Neural progenitor cell (in vitro differentiated cells): ENCODE results near the gene PSKH1. TPM values are rescaled to one million over a fixed set of nuclear protein-coding genes. Genes with fewer than 3 reads are reported as not detected.
"Not testable (repeated sequence)": the region's sequence is repeated elsewhere in the genome, so short reads cannot be mapped to it uniquely, and the experiment has no call there.

Experiments used
- DNase-seq: peaks from one replicate; pipeline ENCODE4 v3.0.0-alpha.2; 2016; ENCODE audit warnings: low spot score
- H2AFZ ChIP-seq: fragments of 200-600 bp; sonication (generic); replicated peaks from 2 replicates; pipeline ENCODE4 v1.6.1; 2016; ENCODE audit warnings: antibody characterized with exemption
- H3F3A ChIP-seq: fragments of 200-600 bp; sonication (generic); 2 replicates; pipeline ENCODE4 v1.6.1; 2016; ENCODE audit warnings: antibody characterized with exemption, low read depth
- H3K27ac ChIP-seq: fragments of 200-600 bp; sonication (generic); 2 replicates; pipeline ENCODE4 v1.5.1; 2016; ENCODE audit warnings: mild to moderate bottlenecking
- H3K27me3 ChIP-seq: fragments of 200-600 bp; sonication (generic); 2 replicates; pipeline ENCODE4 v1.6.1; 2016; ENCODE audit warnings: mild to moderate bottlenecking, moderate library complexity
- H3K36me3 ChIP-seq: fragments of 200-600 bp; sonication (generic); 2 replicates; pipeline ENCODE4 v1.5.1; 2016
- H3K4me1 ChIP-seq: fragments of 200-600 bp; sonication (generic); 2 replicates; pipeline ENCODE4 v1.6.1; 2016; ENCODE audit warnings: mixed run types
- H3K4me2 ChIP-seq: fragments of 200-600 bp; sonication (generic); 2 replicates; pipeline ENCODE4 v1.6.1; 2016
- H3K4me3 ChIP-seq: fragments of 200-600 bp; sonication (generic); 2 replicates; pipeline ENCODE4 v1.5.1; 2016
- H3K79me2 ChIP-seq: fragments of 200-600 bp; sonication (generic); 2 replicates; pipeline ENCODE4 v1.6.1; 2016; ENCODE audit warnings: low read depth
- H3K9ac ChIP-seq: fragments of 200-600 bp; sonication (generic); 2 replicates; pipeline ENCODE4 v1.6.1; 2016
- H3K9me3 ChIP-seq: fragments of 200-600 bp; sonication (generic); 2 replicates; pipeline ENCODE4 v1.5.1; 2016; ENCODE audit warnings: low read depth
- H4K20me1 ChIP-seq: fragments of 200-600 bp; sonication (generic); 2 replicates; pipeline ENCODE4 v1.6.1; 2016; ENCODE audit warnings: low read depth
- H3K27ac Mint-ChIP-seq: 3 replicates; pipeline ENCODE4 v1.8.0; 2021; ENCODE audit warnings: mixed read lengths
- H3K27me3 Mint-ChIP-seq: 2 replicates; pipeline ENCODE4 v1.8.0; 2022; ENCODE audit warnings: low read depth, mild to moderate bottlenecking, inconsistent platforms, moderate library complexity, mixed read lengths; ENCODE audit not compliant: insufficient read depth
- H3K36me3 Mint-ChIP-seq: 3 replicates; pipeline ENCODE4 v1.8.0; 2021; ENCODE audit warnings: mixed read lengths
- H3K4me1 Mint-ChIP-seq: 3 replicates; pipeline ENCODE4 v1.8.0; 2021; ENCODE audit warnings: mixed read lengths
- H3K4me3 Mint-ChIP-seq: 3 replicates; pipeline ENCODE4 v1.8.0; 2021; ENCODE audit warnings: mild to moderate bottlenecking, moderate library complexity, mixed read lengths
- H3K9me3 Mint-ChIP-seq: 3 replicates; pipeline ENCODE4 v1.8.0; 2020; ENCODE audit warnings: mixed read lengths
- CTCF ChIP-seq: fragments of 200-600 bp; sonication (generic); IDR thresholded peaks from 2 replicates; pipeline ENCODE4 v1.5.1; 2017; ENCODE audit warnings: antibody characterized with exemption, mild to moderate bottlenecking
- EZH2 ChIP-seq: fragments of 200-600 bp; sonication (generic); IDR thresholded peaks from 2 replicates; pipeline ENCODE4 v1.6.1; 2017; ENCODE audit warnings: antibody characterized with exemption, mild to moderate bottlenecking, moderate library complexity
- EZH2phosphoT487 ChIP-seq: fragments of 200-600 bp; sonication (generic); IDR thresholded peaks from 2 replicates; pipeline ENCODE4 v1.6.1; 2017; ENCODE audit warnings: antibody characterized with exemption
- total RNA-seq: library from RNA; depleted of rRNA; stranded (reverse); fragments of >200 nt; gene quantifications from 2 replicates; pipeline ENCODE4 v1.2.3, GENCODE V29; 2015; ENCODE audit warnings: low replicate concordance

The PSKH1 gene
- total RNA-seq, 1 donor from 2014 or later, result 13.1 TPM

GRCh38 chr16:67936124-67936879 lies 43.2 kb downstream of the PSKH1 start, which contains the start of gene PSMB10:
Gene PSMB10, minus strand, starts transcription at chr16:67936850. Its CDS starts 101 bp downstream, at chr16:67936749.
- no peaks in the 10 kb centered on the region for H3K36me3 ChIP-seq
- H2AFZ ChIP-seq, result peak within 1 kb of the TSS; percentile 45
- peak within 1 kb of the TSS; percentile 98 for H3K27ac Mint-ChIP-seq
- H3K9me3 ChIP-seq, result no peaks in the 10 kb centered on the region
- DNase-seq, result peak; percentile 64
- H3K9me3 Mint-ChIP-seq, result no peaks in the 10 kb centered on the region
- H3K4me3 ChIP-seq, result peak within 1 kb of the TSS; percentile 78
- peak within 1 kb of the TSS; percentile 100 for H3K4me3 Mint-ChIP-seq
- no peaks in the 10 kb centered on the region for H3K27me3 ChIP-seq
- H3K4me2 ChIP-seq, result peak within 1 kb of the TSS; percentile 94
- H3K36me3 Mint-ChIP-seq, result peaks cover 2% of the 10 kb centered on the region
- H3K9ac ChIP-seq, result peak within 1 kb of the TSS; percentile 77
- peaks cover 21% of the 10 kb centered on the region for H3K4me1 Mint-ChIP-seq
- peaks cover 24% of the 10 kb centered on the region for H4K20me1 ChIP-seq
- no peak within 1 kb of the TSS for H3K27ac ChIP-seq
- H3K79me2 ChIP-seq, result peaks cover 16% of the 10 kb centered on the region
- H3K4me1 ChIP-seq, result peaks cover 12% of the 10 kb centered on the region
- H3F3A ChIP-seq, result peaks cover 13% of the 10 kb centered on the region
- no peak for TF ChIP-seq EZH2
- TF ChIP-seq CTCF, result no peak
- no peak for TF ChIP-seq EZH2phosphoT487
- peaks cover 14% of the 10 kb centered on the region for H3K27me3 Mint-ChIP-seq

GRCh38 chr16:67936880-67937605 lies 44.0 kb downstream of the PSKH1 start:
- Histone ChIP-seq H3K4me1 (peaks cover 12% of the 10 kb centered on the region), H3K27ac (no peak overlapping the region), H3K4me2 (peak overlapping the region; percentile 94), H2AFZ (no peak overlapping the region), H3K9me3 (no peaks in the 10 kb centered on the region), H3K27me3 (no peaks in the 10 kb centered on the region), H3F3A (peaks cover 21% of the 10 kb centered on the region), H4K20me1 (peaks cover 31% of the 10 kb centered on the region), H3K4me3 (peak overlapping the region; percentile 78), H3K36me3 (no peaks in the 10 kb centered on the region), H3K9ac (peak overlapping the region; percentile 77), H3K79me2 (peaks cover 16% of the 10 kb centered on the region)
- peaks cover 26% of the 10 kb centered on the region for H3K4me1 Mint-ChIP-seq
- peaks cover 1% of the 10 kb centered on the region for H3K36me3 Mint-ChIP-seq
- H3K4me3 Mint-ChIP-seq, result peak overlapping the region; percentile 100
- DNase-seq, result no peak
- no peaks in the 10 kb centered on the region for H3K9me3 Mint-ChIP-seq
- TF ChIP-seq EZH2phosphoT487 (no peak), EZH2 (no peak), CTCF (no peak)
- peaks cover 11% of the 10 kb centered on the region for H3K27me3 Mint-ChIP-seq
- H3K27ac Mint-ChIP-seq, result peak overlapping the region; percentile 82

- H3K9ac ChIP-seq, H3K27me3 ChIP-seq, H3K4me3 ChIP-seq, H3K36me3 Mint-ChIP-seq, H3K27ac Mint-ChIP-seq, DNase-seq, H3K36me3 ChIP-seq, H3K9me3 Mint-ChIP-seq, H3K4me2 ChIP-seq, H3K27ac ChIP-seq, H3K27me3 Mint-ChIP-seq, H3K9me3 ChIP-seq, H2AFZ ChIP-seq: not testable (repeated sequence)
- peaks cover 12% of the 10 kb centered on the region for H3K4me1 ChIP-seq
- peaks cover 28% of the 10 kb centered on the region for H3K4me1 Mint-ChIP-seq
- H3F3A ChIP-seq, result peaks cover 28% of the 10 kb centered on the region
- H3K79me2 ChIP-seq, result peaks cover 16% of the 10 kb centered on the region
- H3K4me3 Mint-ChIP-seq, result peak overlapping the region; percentile 100
- H4K20me1 ChIP-seq, result peaks cover 38% of the 10 kb centered on the region
Measured at GRCh38 chr16:67937713-67938112, 44.7 kb downstream of the PSKH1 start.
